RWPE1 (cell line): ENCODE data around the gene NAT16.

Experiments used
- CTCF ChIA-PET: fragments of 350-600 bp; sonication (Branson Sonifier 250); formaldehyde crosslinking; extraction: SDS; loops from one replicate; lab custom pipeline; 2021; lab: Yijun Ruan, JAX
- POLR2A ChIA-PET: fragments of 400-600 bp; formaldehyde crosslinking; extraction: SDS; loops from one replicate; lab custom pipeline; 2020; ENCODE audit warnings: antibody characterized with exemption; ENCODE audit not compliant: low non-redundant PET; lab: Yijun Ruan, JAX
- DNase-seq: peaks from one replicate; pipeline ENCODE4 v3.0.0; 2012; ENCODE audit warnings: low spot score
- H3K27ac ChIP-seq: fragments of 450-650 bp; 2 replicates; pipeline ENCODE4 v1.5.1; 2017
- CTCF ChIP-seq: fragments of 450-650 bp; conservative IDR thresholded peaks from 2 replicates; pipeline ENCODE4 v1.5.1; 2017; ENCODE audit warnings: low read depth, mild to moderate bottlenecking

The NAT16 gene

GRCh38 chr7:101129603-101130117 is 50.4 kb downstream of the NAT16 start:
- DNase-seq = no peak
- ChIA-PET CTCF (interaction anchor here (0.6 kb wide), 1 partner anchor 114 kb away, joined by 3 read pairs; no protein-coding TSS in a partner anchor), POLR2A (interaction anchor here (0.6 kb wide), 1 partner anchor 44 kb away, joined by 8 read pairs; no protein-coding TSS in a partner anchor)
- H3K27ac ChIP-seq = no peak overlapping the region
- TF ChIP-seq CTCF = no peak

DNA sequence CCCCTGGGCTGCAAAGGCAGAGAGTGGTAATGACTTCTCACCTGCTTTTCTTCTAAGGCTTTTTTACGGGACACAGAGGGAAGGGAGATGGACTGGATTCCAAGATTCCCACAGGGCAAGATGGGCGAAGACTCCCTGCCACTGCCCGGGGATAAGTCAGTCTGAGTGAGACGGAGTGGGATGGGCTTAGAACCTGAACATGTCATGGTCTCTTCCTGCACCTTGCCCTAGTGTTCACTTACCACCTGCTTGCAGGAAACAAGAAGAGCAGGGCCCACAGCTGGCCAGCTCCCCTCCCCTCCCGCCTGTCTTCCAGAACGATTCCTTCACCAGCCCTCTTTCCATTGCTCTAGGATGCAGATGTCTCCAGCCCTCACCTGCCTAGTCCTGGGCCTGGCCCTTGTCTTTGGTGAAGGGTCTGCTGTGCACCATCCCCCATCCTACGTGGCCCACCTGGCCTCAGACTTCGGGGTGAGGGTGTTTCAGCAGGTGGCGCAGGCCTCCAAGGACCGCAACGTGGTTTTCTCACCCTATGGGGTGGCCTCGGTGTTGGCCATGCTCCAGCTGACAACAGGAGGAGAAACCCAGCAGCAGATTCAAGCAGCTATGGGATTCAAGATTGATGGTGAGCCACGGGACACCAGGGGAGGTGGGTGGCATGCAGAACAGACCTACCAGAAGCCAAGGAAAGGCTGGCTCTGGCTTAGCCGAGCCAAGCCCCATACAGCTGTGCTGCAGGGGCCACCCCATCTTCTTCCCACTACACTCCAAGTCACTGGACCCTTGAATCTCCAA is 51.9 kb downstream of the NAT16 start:
- ChIA-PET CTCF (no interaction called here), POLR2A (no interaction called here)
- no peak for DNase-seq
- TF ChIP-seq CTCF = no peak
- peak overlapping the region; percentile 97 for H3K27ac ChIP-seq

- no peak for TF ChIP-seq CTCF
- ChIA-PET CTCF (interaction anchor here (1.0 kb wide), 1 partner anchor 11 kb away, joined by 6 read pairs; no protein-coding TSS in a partner anchor), POLR2A (no interaction called here)
- no peak for DNase-seq
- H3K27ac ChIP-seq = peak overlapping the region; percentile 97
Measured at GRCh38 chr7:101127460-101128039, 52.5 kb downstream of the NAT16 start.

GRCh38 chr7:101126651-101127459 is 53.2 kb downstream of the NAT16 start, which contains the start of gene SERPINE1:
Gene SERPINE1, plus strand, starts transcription at chr7:101127104. Its CDS starts 1,290 bp downstream, at chr7:101128394.
- peak; percentile 99 for DNase-seq
- H3K27ac ChIP-seq = peak within 1 kb of the TSS; percentile 97
- no peak for TF ChIP-seq CTCF
- CTCF ChIA-PET = interaction anchor here (0.6 to 1.0 kb wide), 3 partner anchors 10 to 29 kb away, joined by 3 to 6 read pairs (median 5); no protein-coding TSS in a partner anchor
- POLR2A ChIA-PET = interaction anchor here (1.3 kb wide), 1 partner anchor 18 kb away, joined by 3 read pairs; no protein-coding TSS in a partner anchor

GRCh38 chr7:101125989-101126650 is 54.0 kb downstream of the NAT16 start:
- DNase-seq = peak; percentile 68
- ChIA-PET CTCF (interaction anchor here (0.6 to 1.0 kb wide), 2 partner anchors 11 to 30 kb away, joined by 3 to 5 read pairs; no protein-coding TSS in a partner anchor), POLR2A (interaction anchor here (1.3 kb wide), 1 partner anchor 17 kb away, joined by 3 read pairs; no protein-coding TSS in a partner anchor)
- H3K27ac ChIP-seq = peak overlapping the region; percentile 97
- no peak for TF ChIP-seq CTCF
